HEK293 (cell line): ENCODE results near the gene EVI2B.

Experiments
- CTCF ChIA-PET: fragments of 350-600 bp; formaldehyde crosslinking; extraction: SDS; loops from one replicate; lab custom pipeline; 2021; ENCODE audit warnings: antibody characterized with exemption; lab: Yijun Ruan, JAX
- POLR2A ChIA-PET: fragments of 300-600 bp; formaldehyde crosslinking; extraction: SDS; loops from one replicate; lab custom pipeline; 2020; ENCODE audit warnings: antibody characterized with exemption, inconsistent platforms; lab: Yijun Ruan, JAX
- H3K27ac ChIP-seq: fragments of 200-500 bp; sonication (Bioruptor generic); 2 replicates; pipeline ENCODE4 v1.5.1; 2014; ENCODE audit warnings: low read depth, low read length, control low read depth, inconsistent platforms; ENCODE audit errors: extremely low read depth
- H3K36me3 ChIP-seq, 2 experiments: fragments of 200-500 bp in 1 of 2; sonication (Bioruptor generic) in 1 of 2; 1 replicate in 1 of 2; 2 replicates in 1 of 2; pipeline ENCODE4 v1.5.1; 2014 to 2017; ENCODE audit warnings: inconsistent platforms in 2 of 2, low read length in 2 of 2; ENCODE audit not compliant: control insufficient read depth in 2 of 2, insufficient read depth in 1 of 2
- H3K4me1 ChIP-seq: fragments of 200-500 bp; sonication (Bioruptor generic); 2 replicates; pipeline ENCODE4 v1.5.1; 2014; ENCODE audit warnings: mild to moderate bottlenecking, low read length, inconsistent platforms; ENCODE audit not compliant: control insufficient read depth, insufficient read depth
- H3K4me3 ChIP-seq: 2 replicates; pipeline ENCODE4 v1.5.1; 2011; ENCODE audit warnings: low read depth, mild to moderate bottlenecking, control low read depth, low read length, moderate library complexity
- H3K9me3 ChIP-seq: fragments of 200-500 bp; sonication (Bioruptor generic); 2 replicates; pipeline ENCODE4 v1.5.1; 2014; ENCODE audit warnings: low read depth, low read length, inconsistent platforms; ENCODE audit not compliant: control insufficient read depth, insufficient read depth
- AEBP2 ChIP-seq: fragments of 450-650 bp; formaldehyde crosslinking; IDR thresholded peaks from 2 replicates; pipeline ENCODE4 v1.5.1; 2016; ENCODE audit warnings: missing biosample characterization, missing genetic modification characterization, borderline replicate concordance
- BCL11A ChIP-seq: fragments of 450-650 bp; formaldehyde crosslinking; IDR thresholded peaks from 2 replicates; pipeline ENCODE4 v1.5.1; 2016; ENCODE audit warnings: low read depth, missing biosample characterization, missing genetic modification characterization
- MZF1 ChIP-seq: fragments of 450-650 bp; formaldehyde crosslinking; IDR thresholded peaks from 2 replicates; pipeline ENCODE4 v1.5.1; 2017; ENCODE audit warnings: missing biosample characterization, missing genetic modification characterization, borderline replicate concordance
- PATZ1 ChIP-seq: fragments of 450-650 bp; formaldehyde crosslinking; IDR thresholded peaks from 2 replicates; pipeline ENCODE4 v1.5.1; 2016; ENCODE audit warnings: missing biosample characterization, missing genetic modification characterization
- PRDM4 ChIP-seq: fragments of 450-650 bp; formaldehyde crosslinking; IDR thresholded peaks from 2 replicates; pipeline ENCODE4 v1.5.1; 2017; ENCODE audit warnings: missing biosample characterization, missing genetic modification characterization
- SP7 ChIP-seq: fragments of 450-650 bp; formaldehyde crosslinking; IDR thresholded peaks from 2 replicates; pipeline ENCODE4 v1.5.1; 2016; ENCODE audit warnings: missing biosample characterization, missing genetic modification characterization
- ZBTB44 ChIP-seq: fragments of 450-650 bp; IDR thresholded peaks from 2 replicates; pipeline ENCODE4 v1.5.1; 2018; ENCODE audit warnings: missing biosample characterization, mild to moderate bottlenecking, missing genetic modification characterization
- ZFP3 ChIP-seq: fragments of 450-650 bp; formaldehyde crosslinking; IDR thresholded peaks from 2 replicates; pipeline ENCODE4 v1.5.1; 2016; ENCODE audit warnings: low read depth, missing biosample characterization, missing genetic modification characterization
- ZNF19 ChIP-seq: fragments of 450-650 bp; formaldehyde crosslinking; IDR thresholded peaks from 2 replicates; pipeline ENCODE4; 2016; ENCODE audit warnings: missing biosample characterization, missing genetic modification characterization, low read depth
- ZNF2 ChIP-seq: fragments of 450-650 bp; formaldehyde crosslinking; IDR thresholded peaks from 2 replicates; pipeline ENCODE4 v1.5.1; 2016; ENCODE audit warnings: missing biosample characterization, missing genetic modification characterization
- ZNF341 ChIP-seq: fragments of 450-650 bp; formaldehyde crosslinking; IDR thresholded peaks from 2 replicates; pipeline ENCODE4; 2016; ENCODE audit warnings: low read depth, missing biosample characterization, missing genetic modification characterization
- ZNF354C ChIP-seq: fragments of 450-650 bp; formaldehyde crosslinking; IDR thresholded peaks from 2 replicates; pipeline ENCODE4 v1.5.1; 2016; ENCODE audit warnings: missing biosample characterization, missing genetic modification characterization, low read depth, borderline replicate concordance
- ZNF433 ChIP-seq: fragments of 450-650 bp; formaldehyde crosslinking; IDR thresholded peaks from 2 replicates; pipeline ENCODE4 v1.5.1; 2016; ENCODE audit warnings: missing biosample characterization, missing genetic modification characterization, low read depth
- ZNF558 ChIP-seq: fragments of 450-650 bp; formaldehyde crosslinking; IDR thresholded peaks from 2 replicates; pipeline ENCODE4 v1.5.1; 2016; ENCODE audit warnings: missing biosample characterization, missing genetic modification characterization
- ZNF585B ChIP-seq: fragments of 450-650 bp; formaldehyde crosslinking; IDR thresholded peaks from 2 replicates; pipeline ENCODE4 v1.5.1; 2016; ENCODE audit warnings: missing biosample characterization, missing genetic modification characterization
- ZNF658 ChIP-seq: fragments of 450-650 bp; formaldehyde crosslinking; IDR thresholded peaks from 2 replicates; pipeline ENCODE4; 2016; ENCODE audit warnings: missing biosample characterization, missing genetic modification characterization
- ZNF677 ChIP-seq: fragments of 450-650 bp; IDR thresholded peaks from 2 replicates; pipeline ENCODE4 v1.5.0; 2018; ENCODE audit warnings: missing biosample characterization, mild to moderate bottlenecking, missing genetic modification characterization, moderate library complexity
- ZNF792 ChIP-seq: fragments of 450-650 bp; formaldehyde crosslinking; IDR thresholded peaks from 2 replicates; pipeline ENCODE4 v1.5.1; 2016; ENCODE audit warnings: missing biosample characterization, missing genetic modification characterization
- TF ChIP-seq, protein P1 (sequence below): fragments of 450-650 bp; formaldehyde crosslinking; IDR thresholded peaks from 2 replicates; pipeline ENCODE4 v1.5.1; 2016; ENCODE audit warnings: missing biosample characterization, missing genetic modification characterization
- TF ChIP-seq, protein P2 (sequence below): fragments of 450-650 bp; formaldehyde crosslinking; IDR thresholded peaks from 2 replicates; pipeline ENCODE4 v1.5.1; 2016; ENCODE audit warnings: missing biosample characterization, missing genetic modification characterization

EVI2B gene

GRCh38 chr17:31272236-31272635 lies 41.6 kb downstream of the EVI2B start:
- Histone ChIP-seq H3K27ac (no peak overlapping the region), H3K4me3 (no peak overlapping the region), H3K4me1 (peaks cover 7% of the 10 kb centered on the region)
- CTCF ChIA-PET: interaction anchor here (1.0 kb wide), 1 partner anchor 332 kb away, joined by 3 read pairs; no protein-coding TSS in a partner anchor
- POLR2A ChIA-PET: no interaction called here
- TF ChIP-seq ZNF677 (tag by site-specific recombination) (no peak), ZNF354C (tag by site-specific recombination) (no peak), ZFP3 (tag by site-specific recombination) (no peak), ZNF558 (tag by site-specific recombination) (no peak), BCL11A (no peak), ZNF2 (tag by site-specific recombination) (no peak), ZNF19 (tag by site-specific recombination) (no peak), ZNF792 (no peak), ZNF658 (tag by site-specific recombination) (no peak), MZF1 (tag by site-specific recombination) (no peak), ZBTB44 (tag by site-specific recombination) (no peak), ZNF433 (tag by site-specific recombination) (no peak), ZNF341 (tag by site-specific recombination) (no peak), PRDM4 (no peak), AEBP2 (tag by site-specific recombination) (no peak), ZNF585B (tag by site-specific recombination) (no peak), PATZ1 (tag by site-specific recombination) (no peak), SP7 (tag by site-specific recombination) (no peak)
- TF ChIP-seq, protein P1, sequence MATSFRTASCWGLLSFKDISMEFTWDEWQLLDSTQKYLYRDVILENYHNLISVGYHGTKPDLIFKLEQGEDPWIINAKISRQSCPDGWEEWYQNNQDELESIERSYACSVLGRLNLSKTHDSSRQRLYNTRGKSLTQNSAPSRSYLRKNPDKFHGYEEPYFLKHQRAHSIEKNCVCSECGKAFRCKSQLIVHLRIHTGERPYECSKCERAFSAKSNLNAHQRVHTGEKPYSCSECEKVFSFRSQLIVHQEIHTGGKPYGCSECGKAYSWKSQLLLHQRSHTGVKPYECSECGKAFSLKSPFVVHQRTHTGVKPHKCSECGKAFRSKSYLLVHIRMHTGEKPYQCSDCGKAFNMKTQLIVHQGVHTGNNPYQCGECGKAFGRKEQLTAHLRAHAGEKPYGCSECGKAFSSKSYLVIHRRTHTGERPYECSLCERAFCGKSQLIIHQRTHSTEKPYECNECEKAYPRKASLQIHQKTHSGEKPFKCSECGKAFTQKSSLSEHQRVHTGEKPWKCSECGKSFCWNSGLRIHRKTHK: no peak
- TF ChIP-seq, protein P2, sequence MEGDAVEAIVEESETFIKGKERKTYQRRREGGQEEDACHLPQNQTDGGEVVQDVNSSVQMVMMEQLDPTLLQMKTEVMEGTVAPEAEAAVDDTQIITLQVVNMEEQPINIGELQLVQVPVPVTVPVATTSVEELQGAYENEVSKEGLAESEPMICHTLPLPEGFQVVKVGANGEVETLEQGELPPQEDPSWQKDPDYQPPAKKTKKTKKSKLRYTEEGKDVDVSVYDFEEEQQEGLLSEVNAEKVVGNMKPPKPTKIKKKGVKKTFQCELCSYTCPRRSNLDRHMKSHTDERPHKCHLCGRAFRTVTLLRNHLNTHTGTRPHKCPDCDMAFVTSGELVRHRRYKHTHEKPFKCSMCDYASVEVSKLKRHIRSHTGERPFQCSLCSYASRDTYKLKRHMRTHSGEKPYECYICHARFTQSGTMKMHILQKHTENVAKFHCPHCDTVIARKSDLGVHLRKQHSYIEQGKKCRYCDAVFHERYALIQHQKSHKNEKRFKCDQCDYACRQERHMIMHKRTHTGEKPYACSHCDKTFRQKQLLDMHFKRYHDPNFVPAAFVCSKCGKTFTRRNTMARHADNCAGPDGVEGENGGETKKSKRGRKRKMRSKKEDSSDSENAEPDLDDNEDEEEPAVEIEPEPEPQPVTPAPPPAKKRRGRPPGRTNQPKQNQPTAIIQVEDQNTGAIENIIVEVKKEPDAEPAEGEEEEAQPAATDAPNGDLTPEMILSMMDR (tag by site-specific recombination): no peak
- TF ChIP-seq, all 188 proteins: peak for 0
- peaks cover 28 to 44% of the 10 kb centered on the region in 2 experiments for H3K36me3 ChIP-seq
- H3K9me3 ChIP-seq: no peaks in the 10 kb centered on the region
